ENCODE measurements around the gene HSD17B1. TPM values are rescaled to one million over a fixed set of nuclear protein-coding genes. Genes with fewer than 3 reads are reported as not detected.

The HSD17B1 gene
- polyA plus RNA-seq, 4 donors = 2.2 to 5.8 (median 3.5) TPM

DNA sequence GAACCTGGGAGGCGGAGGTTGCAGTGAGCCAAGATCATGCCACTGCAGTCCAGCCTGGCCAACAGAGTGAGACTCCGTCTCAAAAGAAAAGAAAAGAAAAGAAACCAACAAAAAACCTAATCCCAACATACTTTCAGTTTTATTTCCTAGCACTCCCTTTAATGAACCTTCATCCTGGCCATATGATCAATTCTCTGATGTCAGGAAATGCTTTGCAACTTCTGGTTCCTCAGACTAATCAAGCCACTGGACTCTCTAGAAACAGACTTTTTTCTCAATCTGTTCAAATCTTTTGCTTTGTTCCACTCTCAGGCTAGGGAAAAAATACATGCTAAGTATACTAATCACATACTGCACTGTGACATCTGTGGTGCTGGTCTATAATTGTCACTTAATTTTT is 38.2 kb downstream of the HSD17B1 start:
- DNase-seq (ENCODE audit: low read depth in 4 of 4, low spot score in 3 of 4) = no peak

DNA sequence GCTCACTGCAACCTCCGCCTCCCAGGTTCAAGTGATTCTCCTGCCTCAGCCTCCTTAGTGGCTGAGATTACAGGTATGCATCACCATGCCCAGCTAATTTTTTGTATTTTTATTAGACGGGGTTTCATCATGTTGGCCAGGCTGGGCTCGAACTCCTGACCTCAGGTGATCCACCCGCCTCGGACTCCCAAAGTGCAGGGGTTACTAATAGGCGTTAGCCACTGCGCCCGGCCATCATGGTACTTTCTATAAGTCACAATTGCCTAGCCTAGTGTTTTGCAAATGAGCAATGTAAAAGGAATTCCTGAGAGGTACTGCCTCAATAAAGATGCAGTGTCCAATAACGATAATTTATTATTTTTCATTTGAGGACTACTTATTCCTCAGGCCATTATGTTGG is 38.7 kb downstream of the HSD17B1 start:
- no peak for DNase-seq (ENCODE audit: low read depth in 4 of 4, low spot score in 3 of 4)

- no peak for DNase-seq (ENCODE audit: low read depth in 4 of 4, low spot score in 3 of 4)
Measured at GRCh38 chr17:42596386-42596785, 43.7 kb downstream of the HSD17B1 start.

- DNase-seq (ENCODE audit: low read depth in 4 of 4, low spot score in 3 of 4) = no peak
Measured at GRCh38 chr17:42598905-42599304, 46.2 kb downstream of the HSD17B1 start.

- no peak for DNase-seq (ENCODE audit: low read depth in 4 of 4, low spot score in 3 of 4)
Measured at GRCh38 chr17:42603318-42603717, 50.6 kb downstream of the HSD17B1 start.

Other genes starting within 250 kb of the HSD17B1 start
- 10 to 100 TPM; 59.7 to 70.3 (median 64.9) TPM for gene STAT3, start 164.5 kb upstream of the HSD17B1 start, polyA plus RNA-seq (ENCODE audit: insufficient read length in 4 of 4)
- 100 to 1,000 TPM in 1 of 4 donors, 10 to 100 TPM in 3; 61.8 to 275 (median 71.3) TPM for gene CAVIN1, start 129.7 kb upstream of the HSD17B1 start, polyA plus RNA-seq (ENCODE audit: insufficient read length in 4 of 4)
- 10 to 100 TPM; 36.7 to 60.6 (median 50.4) TPM for gene ATP6V0A1, start 94.0 kb upstream of the HSD17B1 start, polyA plus RNA-seq (ENCODE audit: insufficient read length in 4 of 4)
- 10 to 100 TPM; 18.2 to 30.7 (median 19.8) TPM for gene NAGLU, start 16.7 kb upstream of the HSD17B1 start, polyA plus RNA-seq (ENCODE audit: insufficient read length in 4 of 4)
- 10 to 100 TPM; 31.8 to 67.0 (median 48.0) TPM for gene COASY, start 9.2 kb downstream of the HSD17B1 start, polyA plus RNA-seq (ENCODE audit: insufficient read length in 4 of 4)
- 10 to 100 TPM; 33.5 to 41.3 (median 36.0) TPM for gene MLX, start 14.2 kb downstream of the HSD17B1 start, polyA plus RNA-seq (ENCODE audit: insufficient read length in 4 of 4)
- gene PSMC3IP, start 24.8 kb downstream of the HSD17B1 start, polyA plus RNA-seq (ENCODE audit: insufficient read length in 4 of 4) = 10 to 100 TPM; 14.3 to 21.8 (median 18.6) TPM
- gene RETREG3, start 56.5 kb downstream of the HSD17B1 start, polyA plus RNA-seq (ENCODE audit: insufficient read length in 4 of 4) = 10 to 100 TPM; 38.0 to 58.7 (median 46.7) TPM
- gene TUBG1, start 56.8 kb downstream of the HSD17B1 start, polyA plus RNA-seq (ENCODE audit: insufficient read length in 4 of 4) = 10 to 100 TPM; 32.6 to 57.1 (median 52.7) TPM
- gene TUBG2, start 106.4 kb downstream of the HSD17B1 start, polyA plus RNA-seq (ENCODE audit: insufficient read length in 4 of 4) = 10 to 100 TPM; 18.7 to 35.6 (median 28.6) TPM
- 10 to 100 TPM; 12.1 to 22.9 (median 17.7) TPM for gene PLEKHH3, start 124.1 kb downstream of the HSD17B1 start, polyA plus RNA-seq (ENCODE audit: insufficient read length in 4 of 4)
- 1 to 10 TPM in 3 of 4 donors, under 1 TPM in 1; 0.74 to 2.4 (median 1.6) TPM for gene CCR10, start 128.9 kb downstream of the HSD17B1 start, polyA plus RNA-seq (ENCODE audit: insufficient read length in 4 of 4)
- gene CNTNAP1, start 129.6 kb downstream of the HSD17B1 start, polyA plus RNA-seq (ENCODE audit: insufficient read length in 4 of 4) = 10 to 100 TPM in 2 of 4 donors, 1 to 10 TPM in 2; 8.1 to 27.7 (median 9.5) TPM
- gene EZH1, start 192.1 kb downstream of the HSD17B1 start, polyA plus RNA-seq (ENCODE audit: insufficient read length in 4 of 4) = 10 to 100 TPM; 30.8 to 64.0 (median 45.3) TPM
- 100 to 1,000 TPM in 2 of 4 donors, 10 to 100 TPM in 2; 92.1 to 140 (median 100) TPM for gene RAMP2, start 208.3 kb downstream of the HSD17B1 start, polyA plus RNA-seq (ENCODE audit: insufficient read length in 4 of 4)
- 10 to 100 TPM; 56.7 to 93.6 (median 83.4) TPM for gene VPS25, start 220.5 kb downstream of the HSD17B1 start, polyA plus RNA-seq (ENCODE audit: insufficient read length in 4 of 4)
- gene WNK4, start 227.7 kb downstream of the HSD17B1 start, polyA plus RNA-seq (ENCODE audit: insufficient read length in 4 of 4) = 10 to 100 TPM in 3 of 4 donors, 1 to 10 TPM in 1; 3.5 to 14.8 (median 12.5) TPM
- 100 to 1,000 TPM in 3 of 4 donors, 10 to 100 TPM in 1; 59.1 to 167 (median 159) TPM for gene COA3, start 245.8 kb downstream of the HSD17B1 start, polyA plus RNA-seq (ENCODE audit: insufficient read length in 4 of 4)
- 1 to 10 TPM; 1.4 to 3.6 (median 2.3) TPM for gene CNTD1, start 245.9 kb downstream of the HSD17B1 start, polyA plus RNA-seq (ENCODE audit: insufficient read length in 4 of 4)